ENCODE results near the gene C10orf120. TPM values are rescaled to one million over a fixed set of nuclear protein-coding genes. Genes with fewer than 3 reads are reported as not detected.

Gene C10orf120
- total and polyA plus RNA-seq, 8 donors = 0.12 to 0.23 (median 0.19) TPM; not detected in 3

DNA sequence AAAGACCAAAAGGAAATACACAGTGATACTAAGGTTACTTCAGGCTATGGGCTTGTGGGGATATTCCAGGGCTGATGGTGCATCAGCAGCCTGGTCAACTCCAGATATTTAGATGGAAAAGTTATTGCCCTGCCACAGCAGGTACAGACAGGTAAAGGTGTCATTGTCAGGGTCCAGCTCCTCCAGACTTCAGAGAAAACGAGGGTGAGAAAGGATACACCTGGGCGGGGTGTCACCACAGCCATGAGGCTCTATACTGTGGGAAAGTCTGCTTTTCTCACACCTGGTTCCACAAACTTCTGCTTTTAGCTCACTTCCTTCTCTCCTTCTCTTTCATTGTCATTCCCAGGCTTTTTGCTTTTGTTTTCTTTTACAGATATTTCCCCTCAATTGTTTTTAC lies 2.0 kb upstream of the C10orf120 start:
- no peaks in the 10 kb centered on the region for H3K9me3 ChIP-seq
- ATAC-seq (peak; percentile 76 to 83 (median 80)), DNase-seq (peak in 4 of 6 donors; percentile 61 to 88 (median 69)), FAIRE-seq (no peak)
- no peaks in the 10 kb centered on the region for H3K36me3 ChIP-seq
- no peaks in the 10 kb centered on the region for H3K27me3 ChIP-seq
- intact Hi-C loops (cut with DNase I) = loop anchor here in 1 of 3 donors (10.0 kb wide), 1 partner anchor 127 kb away; no protein-coding TSS in a partner anchor
- H3K4me1 ChIP-seq = peaks cover 16 to 33% (median 31%) of the 10 kb centered on the region in 3 donors
- H3K27ac ChIP-seq = peak overlapping the region; percentile 7 to 74 (median 50)
- no peak overlapping the region for H3K4me3 ChIP-seq
- TF ChIP-seq, protein P1, sequence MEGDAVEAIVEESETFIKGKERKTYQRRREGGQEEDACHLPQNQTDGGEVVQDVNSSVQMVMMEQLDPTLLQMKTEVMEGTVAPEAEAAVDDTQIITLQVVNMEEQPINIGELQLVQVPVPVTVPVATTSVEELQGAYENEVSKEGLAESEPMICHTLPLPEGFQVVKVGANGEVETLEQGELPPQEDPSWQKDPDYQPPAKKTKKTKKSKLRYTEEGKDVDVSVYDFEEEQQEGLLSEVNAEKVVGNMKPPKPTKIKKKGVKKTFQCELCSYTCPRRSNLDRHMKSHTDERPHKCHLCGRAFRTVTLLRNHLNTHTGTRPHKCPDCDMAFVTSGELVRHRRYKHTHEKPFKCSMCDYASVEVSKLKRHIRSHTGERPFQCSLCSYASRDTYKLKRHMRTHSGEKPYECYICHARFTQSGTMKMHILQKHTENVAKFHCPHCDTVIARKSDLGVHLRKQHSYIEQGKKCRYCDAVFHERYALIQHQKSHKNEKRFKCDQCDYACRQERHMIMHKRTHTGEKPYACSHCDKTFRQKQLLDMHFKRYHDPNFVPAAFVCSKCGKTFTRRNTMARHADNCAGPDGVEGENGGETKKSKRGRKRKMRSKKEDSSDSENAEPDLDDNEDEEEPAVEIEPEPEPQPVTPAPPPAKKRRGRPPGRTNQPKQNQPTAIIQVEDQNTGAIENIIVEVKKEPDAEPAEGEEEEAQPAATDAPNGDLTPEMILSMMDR (IDR thresholded peaks at IDR 0.05) = no peak
- 26 to 37% methylated on average over 2 of the region's 2 CpGs for WGBS, 2 donors

DNA sequence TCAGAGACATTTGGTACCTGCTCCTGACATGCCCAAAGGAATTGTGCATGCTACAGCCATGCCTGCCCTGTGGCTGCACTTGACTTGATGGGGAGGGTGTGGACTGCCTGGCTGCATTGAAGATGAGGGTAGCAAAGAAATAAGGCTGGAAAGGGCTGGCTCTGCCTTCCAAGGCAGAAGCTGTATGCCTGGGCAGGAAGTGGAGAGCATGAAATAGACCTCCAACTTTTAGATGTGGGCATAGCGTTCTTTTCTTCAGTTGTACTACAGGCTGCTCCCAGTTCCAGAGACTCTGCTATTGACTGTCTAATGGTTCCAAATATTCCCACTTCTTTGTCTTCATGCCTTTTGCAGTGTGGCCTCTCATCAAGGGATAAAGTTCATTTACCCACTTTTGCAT lies 3.0 kb downstream of the C10orf120 start:
- Histone ChIP-seq H3K4me1 (peaks cover 5 to 16% (median 12%) of the 10 kb centered on the region in 3 donors), H3K36me3 (no peaks in the 10 kb centered on the region), H3K9me3 (no peaks in the 10 kb centered on the region), H3K27ac (no peak overlapping the region), H3K27me3 (no peaks in the 10 kb centered on the region), H3K4me3 (no peak overlapping the region)
- TF ChIP-seq, protein P1 (IDR thresholded peaks at IDR 0.05) = no peak
- ATAC-seq (no peak), DNase-seq (no peak), FAIRE-seq (no peak)
- intact Hi-C loops (cut with DNase I) = no loop called here
- WGBS, 2 donors = 97 to 100% methylated on average over 1 of the region's 1 CpG

DNA sequence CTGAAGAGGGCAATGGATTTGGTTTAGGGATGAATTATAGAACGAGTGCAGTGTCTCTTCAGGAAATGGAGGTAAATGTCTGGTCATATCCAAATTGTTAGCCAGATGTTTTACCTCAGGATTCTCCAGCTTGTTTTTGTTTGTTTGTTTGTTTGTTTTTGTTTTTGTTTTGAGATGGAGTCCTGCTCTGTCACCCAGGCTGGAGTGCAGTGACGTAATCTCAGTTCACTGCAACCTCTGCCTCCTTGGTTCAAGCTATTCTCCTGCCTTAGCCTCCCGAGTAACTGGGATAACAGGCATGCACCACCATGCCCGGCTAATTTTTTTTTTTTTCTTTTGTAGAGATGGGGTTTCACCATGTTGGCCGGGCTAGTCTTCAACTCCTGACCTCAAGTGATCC lies 6.9 kb downstream of the C10orf120 start:
- Histone ChIP-seq H3K4me3 (no peak overlapping the region), H3K9me3 (no peaks in the 10 kb centered on the region), H3K36me3 (no peaks in the 10 kb centered on the region), H3K27ac (no peak overlapping the region), H3K27me3 (no peaks in the 10 kb centered on the region), H3K4me1 (peaks cover 0 to 26% (median 14%) of the 10 kb centered on the region in 3 donors)
- 72 to 87% methylated on average over 5 of the region's 5 CpGs for WGBS, 2 donors
- intact Hi-C loops (cut with DNase I) = no loop called here
- DNase-seq (no peak), FAIRE-seq (no peak), ATAC-seq (no peak)
- TF ChIP-seq, protein P1 (IDR thresholded peaks at IDR 0.05) = no peak

DNA sequence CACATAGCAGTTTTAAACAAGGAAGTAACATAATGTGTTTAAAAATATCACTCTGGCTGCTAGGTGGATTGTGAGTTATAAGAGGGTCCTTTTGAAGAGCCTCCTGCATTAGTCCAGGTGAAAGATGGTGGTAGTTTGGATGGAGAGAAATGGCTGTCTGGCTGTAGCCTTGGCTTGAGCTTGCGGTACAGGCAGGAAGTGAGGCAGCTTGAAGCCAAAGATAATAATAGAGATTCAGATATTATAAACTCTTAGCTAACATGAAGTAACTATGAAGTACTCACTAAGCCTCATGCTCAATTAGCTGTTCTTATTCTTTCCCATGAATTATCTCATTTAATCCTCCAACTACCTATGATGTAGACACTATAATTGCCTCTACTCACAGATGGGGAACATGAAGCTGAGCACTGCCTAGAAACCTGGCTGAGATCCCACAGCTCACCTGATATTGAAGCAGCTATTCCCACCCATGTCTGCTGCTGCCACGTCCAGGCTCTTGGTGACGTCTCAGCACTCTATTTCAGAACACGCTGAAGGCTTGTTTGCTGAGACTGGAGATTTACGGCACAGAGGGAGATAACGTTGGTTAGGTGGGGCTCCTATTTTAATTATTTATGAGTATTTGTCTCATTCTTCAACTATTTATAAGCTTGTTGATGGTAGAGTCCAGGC lies 10.4 kb downstream of the C10orf120 start:
- TF ChIP-seq, protein P1 (IDR thresholded peaks at IDR 0.05) = no peak
- Histone ChIP-seq H3K4me1 (peaks cover 0 to 26% (median 14%) of the 10 kb centered on the region in 3 donors), H3K4me3 (no peak overlapping the region), H3K27me3 (no peaks in the 10 kb centered on the region), H3K9me3 (no peaks in the 10 kb centered on the region), H3K27ac (peak overlapping the region; percentile 33 to 85 (median 60)), H3K36me3 (no peaks in the 10 kb centered on the region)
- FAIRE-seq (no peak), DNase-seq (peak in 5 of 6 donors; percentile 81 to 87 (median 83)), ATAC-seq (peak; percentile 91 to 96 (median 94))
- WGBS, 2 donors = 31 to 33% methylated on average over 6 of the region's 6 CpGs
- intact Hi-C loops (cut with DNase I) = loop anchor here in 1 of 3 donors (5.0 kb wide), 1 partner anchor 37 kb away; no protein-coding TSS in a partner anchor

All from pancreas (tissue), 10 donors.